GM18499 (cell line): ENCODE measurements around the gene MTRF1.
"Not testable (repeated sequence)": the region's sequence is repeated elsewhere in the genome, so short reads cannot be mapped to it uniquely, and the experiment has no call there.

Experiments
- ATAC-seq: cut with Tn5 transposase; IDR thresholded peaks from one replicate; pipeline ENCODE4 v1.9.1; 2021; ENCODE audit warnings: moderate number of reproducible peaks; ENCODE audit not compliant: insufficient read depth, unreplicated experiment

The MTRF1 gene

GRCh38 chr13:41186481-41186880, 76.9 kb downstream of the MTRF1 start:
- no peak for ATAC-seq

DNA sequence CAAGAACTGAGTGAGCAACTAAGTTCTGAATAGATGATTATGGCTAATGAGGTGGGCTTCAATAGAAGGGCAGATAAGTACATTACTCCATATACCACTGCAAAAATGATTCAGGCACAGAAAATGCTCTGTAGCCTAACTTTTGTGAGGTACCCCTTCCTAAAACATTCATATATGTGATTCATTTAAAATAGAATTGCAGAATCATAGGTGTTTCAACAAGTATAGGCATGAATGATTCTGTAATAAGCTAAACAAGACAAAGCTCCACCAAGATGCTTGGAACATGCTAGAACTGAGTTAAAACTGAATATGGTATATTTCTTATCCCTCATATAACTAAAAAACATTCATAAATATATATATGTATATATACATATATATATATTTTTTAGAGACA, 81.1 kb downstream of the MTRF1 start:
- ATAC-seq = no peak

DNA sequence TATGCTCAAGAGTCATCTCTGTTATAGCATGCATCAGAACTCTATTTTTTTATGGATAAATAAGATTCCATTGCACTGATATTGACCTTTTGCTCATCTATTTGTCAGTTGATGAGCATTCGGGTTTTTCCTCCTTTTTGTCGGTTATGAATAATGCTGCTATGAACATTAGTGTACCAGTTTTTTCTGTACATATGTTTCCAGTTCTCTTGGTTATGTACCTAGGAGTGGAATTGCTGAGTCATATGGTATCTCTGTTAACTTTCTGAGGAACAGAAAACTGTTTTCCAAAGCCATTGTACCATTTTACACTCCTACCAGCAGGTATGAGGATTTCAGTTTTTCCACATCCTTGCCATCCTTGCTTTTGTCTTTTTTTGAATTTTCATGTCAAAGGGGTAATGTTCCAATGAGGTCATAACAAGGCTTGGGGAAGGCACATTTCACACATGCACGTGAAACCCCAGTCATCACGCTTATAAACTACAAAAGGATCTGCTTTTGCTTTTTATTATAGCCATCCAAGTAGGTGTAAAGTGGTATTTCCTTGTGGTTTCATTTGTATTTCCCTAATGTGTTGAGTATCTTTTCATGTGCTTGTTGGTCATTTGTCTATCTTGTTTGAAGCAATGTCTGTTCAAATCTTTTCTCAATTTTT, 83.7 kb downstream of the MTRF1 start:
- ATAC-seq = no peak

- ATAC-seq = no peak
Observed at GRCh38 chr13:41178040-41178439, 85.3 kb downstream of the MTRF1 start.

GRCh38 chr13:41177616-41178015, 85.8 kb downstream of the MTRF1 start:
- ATAC-seq = no peak

DNA sequence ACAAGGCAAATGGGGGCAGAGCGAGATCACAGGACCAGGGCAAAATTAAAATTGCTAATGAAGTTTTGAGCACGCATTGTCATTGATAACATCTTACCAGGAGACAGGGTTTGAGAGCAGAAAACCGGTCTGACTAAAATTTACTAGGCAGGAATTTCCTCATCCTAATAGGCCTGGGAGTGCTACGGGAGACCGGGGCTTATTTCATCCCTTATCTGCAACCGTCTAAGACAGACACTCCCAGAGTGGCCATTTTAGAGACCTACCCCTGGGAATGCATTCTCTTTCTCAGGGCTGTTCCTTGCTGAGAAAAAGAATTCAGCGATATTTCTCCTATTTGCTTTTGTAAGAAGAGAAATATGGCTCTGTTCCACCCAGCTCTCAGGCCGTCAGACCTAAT, 87.8 kb downstream of the MTRF1 start:
- ATAC-seq = not testable (repeated sequence)
